SK-N-MC (cell line): ENCODE measurements around the gene EMP2.

Source experiments
- EZH2 ChIP-seq: fragments of 200-600 bp; sonication (generic); IDR thresholded peaks from one replicate; pipeline ENCODE4 v1.6.1; 2017; ENCODE audit warnings: antibody characterized with exemption
- POLR2AphosphoS5 ChIP-seq: IDR thresholded peaks from 2 replicates; pipeline ENCODE4 v1.6.1; 2012; ENCODE audit warnings: mild to moderate bottlenecking, low read depth, low read length, borderline replicate concordance

DNA sequence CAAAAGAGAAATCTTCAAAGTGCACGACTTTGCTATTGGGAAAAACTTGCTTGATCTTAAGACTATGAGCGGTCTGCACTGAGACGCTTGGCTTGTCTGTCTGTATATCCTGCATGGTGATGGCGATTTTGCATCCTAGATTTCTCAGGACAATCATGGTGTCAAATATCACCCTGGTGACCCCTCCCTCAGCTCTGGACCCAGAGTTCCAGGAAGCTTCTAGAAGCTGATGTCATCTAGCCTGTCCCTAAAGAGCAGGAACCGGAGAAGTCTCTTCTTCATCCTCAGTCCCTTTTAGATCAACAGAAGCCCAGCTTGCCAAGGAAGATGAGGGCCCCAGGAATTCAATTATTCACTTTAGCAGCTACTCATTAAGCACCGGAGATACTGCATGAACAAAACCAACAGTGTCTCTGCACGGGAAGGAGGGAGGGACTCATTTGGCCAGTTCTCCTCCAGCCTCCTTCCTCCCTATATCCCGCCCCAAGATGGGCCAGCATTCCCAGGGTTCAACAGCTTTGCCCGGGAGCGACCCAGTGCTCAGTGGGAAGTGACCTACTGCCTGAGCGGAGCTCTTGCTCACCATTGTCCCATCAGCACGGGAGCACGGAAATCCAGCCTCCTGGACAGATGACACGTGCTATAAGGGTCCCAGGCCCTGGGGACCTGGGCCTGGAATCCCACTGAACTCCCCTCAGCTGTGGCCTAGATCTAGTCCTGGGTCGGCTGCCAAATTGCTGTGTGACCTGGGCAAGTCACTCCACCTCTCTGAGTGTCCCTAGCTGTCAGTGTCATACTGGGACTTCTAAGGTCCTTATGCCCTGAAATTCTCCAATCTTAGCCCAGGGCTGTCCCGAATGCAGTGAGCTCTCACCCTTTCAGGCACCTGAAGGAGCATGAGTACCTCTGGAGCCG lies 3.8 kb downstream of the EMP2 start:
- TF ChIP-seq EZH2 (no peak), POLR2AphosphoS5 (no peak)
